Activated CD4-positive, alpha-beta T cell treated with anti-CD3 and anti-CD28 coated beads, Interleukin-2, amount 50 U/mL, for 16 hours (primary cell): ENCODE data around the gene TLE5.
A peak's percentile ranks its signal among the peaks of the same experiment; 100 is the strongest.
"Not testable (repeated sequence)": the region's sequence is repeated elsewhere in the genome, so short reads cannot be mapped to it uniquely, and the experiment has no call there.

Experiments
- DNase-seq: peaks from one replicate; pipeline ENCODE4 v3.0.0-alpha.2; 2020

The TLE5 gene

GRCh38 chr19:3041761-3042620, 20.3 kb downstream of the TLE5 start:
- DNase-seq, result no peak

DNA sequence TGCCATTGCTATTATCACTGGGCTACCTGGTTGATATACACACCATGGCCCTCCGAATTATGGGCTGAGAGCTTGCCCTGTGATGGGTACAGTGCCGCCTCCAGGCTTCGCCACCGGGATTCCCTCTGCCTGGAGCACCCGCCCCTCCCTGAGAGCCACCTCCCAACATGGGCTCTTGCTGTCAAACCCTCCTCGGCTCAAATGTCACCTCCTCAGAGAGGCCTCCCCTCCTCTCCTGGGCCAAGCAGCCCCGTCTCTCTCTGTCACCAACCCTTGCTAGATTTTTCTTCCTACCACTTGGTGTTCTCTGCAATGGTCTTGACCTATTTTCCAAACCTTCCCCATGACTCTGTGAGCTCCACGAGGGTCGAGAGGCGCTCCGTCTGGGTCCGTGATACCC, 21.0 kb downstream of the TLE5 start:
- no peak for DNase-seq

- DNase-seq, result no peak
These were observed 22.6 kb downstream of the TLE5 start for GRCh38 chr19:3039641-3040077.

DNA sequence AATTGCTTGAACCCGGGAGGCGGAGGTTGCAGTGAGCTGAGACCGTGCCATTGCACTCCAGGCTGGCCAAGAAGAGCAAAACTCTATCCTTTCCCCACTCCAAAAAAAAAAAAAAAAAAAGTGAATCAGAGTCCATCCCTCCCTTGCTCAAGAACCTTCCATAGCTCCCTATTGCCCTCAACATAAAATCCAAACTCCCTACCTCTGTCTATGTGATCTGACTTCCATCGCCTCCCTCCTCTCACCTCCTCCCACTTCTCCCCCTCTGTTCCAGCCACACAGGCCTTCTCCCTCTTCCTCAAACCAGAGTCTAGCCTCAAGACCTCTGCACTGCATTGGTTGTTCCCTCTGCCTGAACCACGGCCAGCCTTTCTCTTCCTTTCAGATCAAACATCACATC, 23.2 kb downstream of the TLE5 start:
- no peak for DNase-seq

DNA sequence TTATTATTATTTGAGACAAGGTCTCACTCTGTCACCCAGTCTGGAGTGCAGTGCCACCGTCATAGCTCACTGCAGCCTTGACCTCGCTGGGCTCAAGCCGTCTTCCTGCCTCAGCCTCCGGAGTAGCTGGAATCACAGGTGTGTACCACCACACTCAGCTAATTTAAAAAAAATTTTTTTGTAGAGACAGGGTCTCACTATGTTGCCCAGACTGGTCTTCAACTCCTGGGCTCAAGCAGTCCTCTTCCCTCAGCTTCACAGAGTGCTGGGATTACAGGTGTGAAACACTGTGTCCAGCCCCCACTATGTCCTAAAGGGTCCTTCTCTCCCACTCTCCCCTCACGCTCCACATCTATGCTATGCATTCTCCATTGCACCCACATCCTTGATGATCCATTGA, 24.1 kb downstream of the TLE5 start:
- DNase-seq, result no peak

DNA sequence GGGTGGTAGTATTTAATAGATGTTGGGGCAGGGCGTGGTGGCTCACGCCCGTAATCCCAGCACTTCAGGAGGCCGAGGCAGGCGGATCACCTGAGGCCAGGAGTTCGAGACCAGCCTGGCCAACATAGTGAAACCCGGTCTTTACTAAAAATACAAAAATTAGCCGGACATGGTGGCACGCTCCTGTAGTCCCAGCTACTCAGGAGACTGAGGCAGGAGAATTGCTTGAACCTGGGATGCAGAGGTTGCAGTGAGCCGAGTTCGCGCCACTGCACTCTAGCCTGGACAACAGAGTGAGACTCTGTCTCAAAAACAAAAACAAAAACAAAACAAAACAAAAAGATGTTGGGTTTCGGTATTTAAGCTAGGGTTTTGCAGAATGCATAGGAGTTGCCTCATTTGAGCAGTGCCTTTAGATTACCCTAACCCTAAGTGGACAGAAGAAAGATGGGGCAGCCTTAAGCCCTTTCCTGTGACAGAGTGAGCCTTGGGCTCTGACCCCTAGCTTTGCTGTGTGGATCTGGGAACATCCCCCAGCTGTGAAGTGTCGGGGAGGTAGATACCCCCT, 25.2 kb downstream of the TLE5 start:
- not testable (repeated sequence) for DNase-seq

GRCh38 chr19:3036119-3036976, 25.9 kb downstream of the TLE5 start:
- peak; percentile 88 for DNase-seq

DNA sequence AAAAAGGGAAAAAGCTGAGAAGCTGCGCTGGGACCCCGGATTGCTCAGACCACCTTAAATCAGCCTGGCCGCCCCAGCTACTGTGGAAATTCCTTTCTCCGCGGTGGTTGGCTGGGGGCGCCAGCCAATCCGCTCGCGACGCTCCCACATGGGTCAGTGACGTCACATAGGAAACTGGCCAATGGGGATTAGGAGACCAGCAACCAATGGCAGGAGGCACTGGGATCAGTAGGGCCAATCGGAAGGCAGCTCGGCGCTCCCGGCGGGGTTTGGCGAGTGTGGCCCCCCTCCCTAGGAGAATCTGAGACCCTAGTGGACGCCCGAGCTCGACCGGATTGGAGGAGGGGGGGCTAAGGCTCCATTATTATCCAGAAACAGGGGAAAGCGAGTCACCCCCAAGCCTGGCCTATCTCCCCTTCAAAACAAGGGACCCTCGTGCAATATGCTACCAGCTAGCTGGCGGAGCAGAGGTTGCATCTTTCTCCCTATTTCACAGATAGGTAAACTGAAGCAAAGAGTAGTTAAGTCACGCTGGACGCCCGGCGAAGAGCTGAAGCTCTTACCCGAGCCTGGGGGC, 26.7 kb downstream of the TLE5 start:
- peak; percentile 99 for DNase-seq

- DNase-seq, result peak; percentile 61
These were observed 27.4 kb downstream of the TLE5 start for GRCh38 chr19:3034656-3035541.

DNA sequence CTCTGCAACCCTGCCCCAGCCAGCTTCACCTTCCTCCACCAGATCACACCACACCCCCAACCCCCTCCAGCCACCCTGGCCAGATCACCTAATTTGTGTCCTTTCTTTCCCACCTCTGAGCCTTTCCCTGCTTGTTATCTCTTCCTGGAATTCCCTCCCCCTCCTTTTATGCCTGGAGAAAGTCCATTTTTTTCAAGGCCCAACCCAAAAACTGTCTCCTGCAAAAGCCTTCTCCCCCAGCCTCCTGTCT, 28.0 kb downstream of the TLE5 start:
- DNase-seq, result no peak

GRCh38 chr19:3033595-3034405, 28.5 kb downstream of the TLE5 start:
- DNase-seq, result no peak

DNA sequence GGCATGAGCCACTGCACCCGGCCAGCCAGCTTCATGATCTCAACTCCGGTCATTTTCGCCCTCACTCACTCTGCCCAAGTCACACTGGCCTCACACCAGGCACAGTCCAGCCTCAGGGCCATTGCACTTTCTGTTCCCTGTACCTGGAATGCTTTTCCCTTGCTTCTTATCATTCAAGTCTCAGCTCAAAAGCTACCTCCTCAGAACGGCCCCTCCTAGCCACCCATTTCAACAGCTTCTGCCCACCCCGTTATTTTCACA, 30.8 kb downstream of the TLE5 start:
- DNase-seq, result no peak

- DNase-seq, result no peak
These were observed 33.0 kb downstream of the TLE5 start, which contains the start of gene TLE2 for GRCh38 chr19:3029065-3029923. Gene TLE2, minus strand, starts transcription at chr19:3029280. Its CDS starts 376 bp downstream, at chr19:3028904.

GRCh38 chr19:3028305-3029064, 33.8 kb downstream of the TLE5 start:
- no peak for DNase-seq

DNA sequence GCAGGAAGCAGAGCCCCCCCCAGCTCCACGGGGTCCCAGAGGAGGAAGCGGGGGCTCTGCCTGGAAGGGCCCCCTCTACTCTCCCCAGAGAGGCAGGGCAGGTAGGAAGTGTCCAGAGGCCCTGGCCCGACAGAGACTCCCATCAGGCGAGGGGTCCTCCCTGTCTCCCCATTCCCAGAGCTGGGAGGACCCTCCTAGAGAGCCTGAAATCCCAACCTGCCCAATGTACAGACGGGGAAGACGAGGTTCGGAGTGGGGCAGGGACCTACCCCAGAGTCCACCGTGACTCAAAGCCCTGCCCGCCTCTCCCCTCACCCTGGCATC, 34.4 kb downstream of the TLE5 start:
- DNase-seq, result no peak

DNA sequence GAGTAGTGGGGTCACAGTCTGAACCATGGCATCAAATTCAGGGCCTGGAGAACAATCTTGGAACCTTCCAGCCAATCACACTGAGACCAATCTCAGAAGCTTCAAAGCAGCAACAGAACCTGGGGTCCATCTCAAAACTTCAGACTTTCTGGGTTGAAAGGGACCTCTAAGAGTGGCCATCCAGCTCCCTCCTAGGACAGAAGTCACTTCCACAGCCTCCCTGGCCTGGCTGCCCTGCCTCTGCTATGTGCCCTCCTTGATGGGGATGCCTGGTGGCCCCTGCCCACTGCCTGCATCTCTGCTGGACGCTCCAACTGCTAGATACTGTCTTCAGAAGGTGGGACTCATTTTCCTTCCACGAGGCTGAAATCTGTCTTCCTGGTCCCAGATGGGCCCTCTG, 35.0 kb downstream of the TLE5 start:
- DNase-seq, result no peak

GRCh38 chr19:3026768-3027167, 35.5 kb downstream of the TLE5 start:
- no peak for DNase-seq

DNA sequence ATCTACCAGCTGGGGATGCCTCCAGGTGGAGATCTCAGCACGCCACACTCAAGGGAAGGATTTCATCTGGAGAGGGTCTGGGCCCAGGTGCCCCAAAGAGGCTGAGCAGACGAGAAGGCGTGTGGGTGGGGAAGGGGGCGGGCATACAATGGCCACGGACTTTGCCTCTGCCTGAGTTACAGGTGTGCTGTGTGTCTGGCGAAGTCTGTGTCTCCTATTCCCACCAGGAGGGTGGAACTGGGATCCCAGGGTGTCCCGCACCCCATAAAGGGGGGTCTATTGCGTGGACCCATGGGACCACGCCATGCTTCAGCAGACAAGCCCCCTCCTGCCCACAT, 36.8 kb downstream of the TLE5 start:
- DNase-seq, result no peak

GRCh38 chr19:3024870-3025548, 37.3 kb downstream of the TLE5 start:
- peak; percentile 11 for DNase-seq

DNA sequence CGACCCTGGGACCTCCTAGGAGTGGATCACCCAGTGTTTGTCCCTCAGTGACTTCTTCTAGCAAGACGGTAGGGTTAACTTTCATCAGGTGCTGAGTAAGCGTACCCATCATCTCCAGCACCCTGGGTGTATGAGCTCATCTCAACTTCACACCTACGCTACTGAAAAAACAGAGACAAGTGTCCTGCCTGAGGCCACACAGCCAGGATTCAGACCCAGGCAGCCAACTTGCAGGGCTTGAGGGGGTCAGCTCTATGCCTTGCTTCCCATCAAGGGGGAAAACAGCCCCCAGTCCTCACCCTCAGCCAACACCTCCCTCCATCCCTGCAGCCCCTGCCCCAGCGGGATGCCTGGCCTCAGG, 37.8 kb downstream of the TLE5 start:
- DNase-seq, result peak; percentile 61
